CD4-positive, alpha-beta T cell treated with Interferon alpha-2 for 1 hour (primary cell): ENCODE results near the gene MCM9.

Source experiments
- DNase-seq, 2 donors: peaks; one replicate each; pipeline ENCODE4 v3.0.0-alpha.2; 2020 to 2022

MCM9 gene

GRCh38 chr6:118862443-118862842 lies 72.5 kb downstream of the MCM9 start:
- no peak for DNase-seq

- DNase-seq, result no peak
Observed at GRCh38 chr6:118860880-118861279, 74.1 kb downstream of the MCM9 start.

- no peak for DNase-seq
Observed at GRCh38 chr6:118860363-118860762, 74.6 kb downstream of the MCM9 start.

GRCh38 chr6:118859517-118860064 lies 75.4 kb downstream of the MCM9 start:
- no peak for DNase-seq

GRCh38 chr6:118856301-118856700 lies 78.7 kb downstream of the MCM9 start:
- no peak for DNase-seq

GRCh38 chr6:118853408-118853807 lies 81.6 kb downstream of the MCM9 start:
- no peak for DNase-seq

GRCh38 chr6:118844915-118845314 lies 90.0 kb downstream of the MCM9 start:
- peak in 1 of 2 donors; percentile 16 for DNase-seq

- no peak for DNase-seq
Observed at GRCh38 chr6:118843685-118844390, 91.1 kb downstream of the MCM9 start.

GRCh38 chr6:118830691-118831090 lies 104.3 kb downstream of the MCM9 start:
- DNase-seq, result no peak

GRCh38 chr6:118829817-118830478 lies 105.0 kb downstream of the MCM9 start:
- DNase-seq, result no peak

- no peak for DNase-seq
Observed at GRCh38 chr6:118826096-118826495, 108.9 kb downstream of the MCM9 start.

- no peak for DNase-seq
Observed at GRCh38 chr6:118825661-118826060, 109.3 kb downstream of the MCM9 start.

GRCh38 chr6:118815495-118815894 lies 119.5 kb downstream of the MCM9 start:
- no peak for DNase-seq

- no peak for DNase-seq
Observed at GRCh38 chr6:118813775-118814174, 121.2 kb downstream of the MCM9 start.

- DNase-seq, result no peak
Observed at GRCh38 chr6:118812970-118813369, 122.0 kb downstream of the MCM9 start.

GRCh38 chr6:118810420-118811027 lies 124.4 kb downstream of the MCM9 start:
- peak; percentile 67 to 81 for DNase-seq

- peak; percentile 46 to 72 for DNase-seq
Observed at GRCh38 chr6:118808793-118809638, 125.9 kb downstream of the MCM9 start.

GRCh38 chr6:118804091-118804490 lies 130.9 kb downstream of the MCM9 start:
- no peak for DNase-seq

GRCh38 chr6:118801257-118801656 lies 133.7 kb downstream of the MCM9 start:
- no peak for DNase-seq

GRCh38 chr6:118800394-118801071 lies 134.4 kb downstream of the MCM9 start:
- peak; percentile 81 to 91 for DNase-seq

GRCh38 chr6:118799826-118800225 lies 135.1 kb downstream of the MCM9 start:
- DNase-seq, result no peak

- DNase-seq, result peak; percentile 78 to 88
Observed at GRCh38 chr6:118796548-118796947, 138.4 kb downstream of the MCM9 start.
